ENCODE data around the gene MAPK8. TPM values are rescaled to one million over a fixed set of nuclear protein-coding genes. Genes with fewer than 3 reads are reported as not detected.
A peak's percentile ranks its signal among the peaks of the same experiment; 100 is the strongest.

The MAPK8 gene
- total RNA-seq, 1 experiment from 2014 or later: 55.7 TPM

GRCh38 chr10:48288661-48289060 is 17.8 kb upstream of the MAPK8 start:
- intact Hi-C loops (cut with micrococcal nuclease; ENCODE audit: unreplicated experiment): loop anchor here (2.0 kb wide), 1 partner anchor 74 kb away; no protein-coding TSS in a partner anchor
- no peak for DNase-seq
- H3K36me3 Mint-ChIP-seq (ENCODE audit: insufficient read depth, unreplicated experiment): no peaks in the 10 kb centered on the region
- H3K27me3 Mint-ChIP-seq (ENCODE audit: unreplicated experiment): peaks cover 33% of the 10 kb centered on the region
- no peak for TF ChIP-seq CTCF (IDR thresholded peaks at IDR 0.05; ENCODE audit: unreplicated experiment)
- H3K9me3 Mint-ChIP-seq (ENCODE audit: low read depth, unreplicated experiment): peaks cover 4% of the 10 kb centered on the region
- H3K4me3 Mint-ChIP-seq (ENCODE audit: low read depth, unreplicated experiment): no peak overlapping the region
- CTCF ChIA-PET: no interaction called here
- H3K4me1 Mint-ChIP-seq (ENCODE audit: low read depth, unreplicated experiment): peaks cover 44% of the 10 kb centered on the region
- BruUV-seq (replicated peaks): no TSS peak
- H3K27ac Mint-ChIP-seq (ENCODE audit: unreplicated experiment): no peak overlapping the region

- CTCF ChIA-PET: interaction anchor here (1.4 to 2.0 kb wide), 2 partner anchors 11 to 20 kb away, joined by 3 to 6 read pairs; no protein-coding TSS in a partner anchor
- intact Hi-C loops (cut with micrococcal nuclease; ENCODE audit: unreplicated experiment): loop anchor here (2.0 kb wide), 1 partner anchor 75 kb away; no protein-coding TSS in a partner anchor
- TF ChIP-seq CTCF (IDR thresholded peaks at IDR 0.05; ENCODE audit: unreplicated experiment): peak; percentile 80
- Mint-ChIP-seq H3K9me3 (ENCODE audit: low read depth, unreplicated experiment) (no peaks in the 10 kb centered on the region), H3K27ac (ENCODE audit: unreplicated experiment) (no peak overlapping the region), H3K4me1 (ENCODE audit: low read depth, unreplicated experiment) (peaks cover 44% of the 10 kb centered on the region), H3K36me3 (ENCODE audit: insufficient read depth, unreplicated experiment) (no peaks in the 10 kb centered on the region), H3K4me3 (ENCODE audit: low read depth, unreplicated experiment) (no peak overlapping the region), H3K27me3 (ENCODE audit: unreplicated experiment) (peaks cover 23% of the 10 kb centered on the region)
- no TSS peak for BruUV-seq (replicated peaks)
- peak; percentile 69 for DNase-seq
These were observed 16.8 kb upstream of the MAPK8 start for GRCh38 chr10:48289501-48290238.

- Mint-ChIP-seq H3K27me3 (ENCODE audit: unreplicated experiment) (peaks cover 16% of the 10 kb centered on the region), H3K9me3 (ENCODE audit: low read depth, unreplicated experiment) (no peaks in the 10 kb centered on the region), H3K36me3 (ENCODE audit: insufficient read depth, unreplicated experiment) (no peaks in the 10 kb centered on the region), H3K4me1 (ENCODE audit: low read depth, unreplicated experiment) (peaks cover 44% of the 10 kb centered on the region), H3K4me3 (ENCODE audit: low read depth, unreplicated experiment) (no peak overlapping the region), H3K27ac (ENCODE audit: unreplicated experiment) (no peak overlapping the region)
- TF ChIP-seq CTCF (IDR thresholded peaks at IDR 0.05; ENCODE audit: unreplicated experiment): no peak
- intact Hi-C loops (cut with micrococcal nuclease; ENCODE audit: unreplicated experiment): no loop called here
- no peak for DNase-seq
- CTCF ChIA-PET: interaction anchor here (0.5 to 2.0 kb wide), 3 partner anchors 11 to 366 kb away, joined by 3 to 6 read pairs (median 3); no protein-coding TSS in a partner anchor
- no TSS peak for BruUV-seq (replicated peaks)
These were observed 16.2 kb upstream of the MAPK8 start for GRCh38 chr10:48290286-48290685.

- Mint-ChIP-seq H3K27me3 (ENCODE audit: unreplicated experiment) (peaks cover 7% of the 10 kb centered on the region), H3K27ac (ENCODE audit: unreplicated experiment) (peak overlapping the region; percentile 5), H3K4me3 (ENCODE audit: low read depth, unreplicated experiment) (no peak overlapping the region), H3K36me3 (ENCODE audit: insufficient read depth, unreplicated experiment) (no peaks in the 10 kb centered on the region), H3K9me3 (ENCODE audit: low read depth, unreplicated experiment) (no peaks in the 10 kb centered on the region), H3K4me1 (ENCODE audit: low read depth, unreplicated experiment) (peaks cover 44% of the 10 kb centered on the region)
- TF ChIP-seq CTCF (IDR thresholded peaks at IDR 0.05; ENCODE audit: unreplicated experiment): no peak
- intact Hi-C loops (cut with micrococcal nuclease; ENCODE audit: unreplicated experiment): no loop called here
- CTCF ChIA-PET: interaction anchor here (1.4 to 2.0 kb wide), 2 partner anchors 10 to 19 kb away, joined by 3 to 6 read pairs; no protein-coding TSS in a partner anchor
- no TSS peak for BruUV-seq (replicated peaks)
- peak; percentile 25 for DNase-seq
These were observed 15.3 kb upstream of the MAPK8 start for GRCh38 chr10:48291190-48291589.
